Subcutaneous abdominal adipose tissue (tissue), 5 donors: Measurements from ENCODE around the gene FAT3.
A peak's percentile ranks its signal among the peaks of the same experiment; 100 is the strongest.

Source experiments
- H3K27ac ChIP-seq: one replicate; pipeline ENCODE4 v1.7.0; 2013; ENCODE audit warnings: low read depth, mild to moderate bottlenecking, inconsistent platforms, low read length, moderate library complexity
- H3K27me3 ChIP-seq, 5 donors: one replicate each; pipeline ENCODE4 v1.7.0; 2013; ENCODE audit warnings: low read length in 5 of 5, inconsistent platforms in 1 of 5; ENCODE audit not compliant: control insufficient read depth in 5 of 5, insufficient read depth in 4 of 5
- H3K36me3 ChIP-seq, 5 donors: one replicate each; pipeline ENCODE4 v1.7.0; 2013; ENCODE audit warnings: low read length in 5 of 5; ENCODE audit not compliant: control insufficient read depth in 5 of 5, insufficient read depth in 5 of 5
- H3K4me1 ChIP-seq, 5 donors: one replicate each; pipeline ENCODE4 v1.7.0; 2013; ENCODE audit warnings: low read length in 5 of 5, mild to moderate bottlenecking in 3 of 5, moderate library complexity in 1 of 5; ENCODE audit not compliant: control insufficient read depth in 5 of 5, insufficient read depth in 5 of 5
- H3K4me3 ChIP-seq, 5 donors: one replicate each; pipeline ENCODE4 v1.7.0; 2013; ENCODE audit warnings: low read length in 5 of 5, low read depth in 1 of 5
- H3K9ac ChIP-seq, 5 donors: one replicate each; pipeline ENCODE4 v1.7.0; 2013; ENCODE audit warnings: low read length in 5 of 5, mild to moderate bottlenecking in 4 of 5, moderate library complexity in 3 of 5
- H3K9me3 ChIP-seq, 5 donors: one replicate each; pipeline ENCODE4 v1.7.0; 2013; ENCODE audit warnings: low read length in 5 of 5; ENCODE audit not compliant: control insufficient read depth in 5 of 5
- donor health status: healthy.
- donor health status: healthy.
- donor health status: healthy.
- donor health status: healthy.
- donor health status: healthy.

The FAT3 gene

DNA sequence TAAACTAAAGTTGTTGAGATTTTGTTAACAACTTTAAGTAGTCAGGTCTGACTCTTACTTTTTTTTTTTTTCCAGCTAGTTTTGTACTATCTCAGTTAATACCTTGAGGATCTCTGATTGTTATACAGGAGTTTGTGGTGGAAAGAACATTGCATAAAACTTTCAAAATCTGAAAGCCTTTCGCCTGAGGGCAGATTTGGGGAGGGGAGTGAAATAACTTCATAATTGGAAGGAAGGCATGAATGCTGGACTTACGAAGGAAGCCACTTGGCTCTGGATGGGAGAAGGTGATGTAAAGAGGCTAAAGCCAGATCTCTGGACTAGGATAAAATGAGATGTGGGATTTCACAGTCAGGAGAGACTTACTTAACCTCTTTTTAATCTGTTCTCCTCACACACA, 18.2 kb upstream of the FAT3 start:
- Histone ChIP-seq H3K9me3 (no peaks in the 10 kb centered on the region), H3K27ac (no peak overlapping the region), H3K36me3 (no peaks in the 10 kb centered on the region), H3K4me3 (no peak overlapping the region), H3K9ac (no peak overlapping the region), H3K27me3 (peaks cover 0 to 6% (median 0%) of the 10 kb centered on the region in 5 donors), H3K4me1 (peaks cover 0 to 8% (median 6%) of the 10 kb centered on the region in 5 donors)

DNA sequence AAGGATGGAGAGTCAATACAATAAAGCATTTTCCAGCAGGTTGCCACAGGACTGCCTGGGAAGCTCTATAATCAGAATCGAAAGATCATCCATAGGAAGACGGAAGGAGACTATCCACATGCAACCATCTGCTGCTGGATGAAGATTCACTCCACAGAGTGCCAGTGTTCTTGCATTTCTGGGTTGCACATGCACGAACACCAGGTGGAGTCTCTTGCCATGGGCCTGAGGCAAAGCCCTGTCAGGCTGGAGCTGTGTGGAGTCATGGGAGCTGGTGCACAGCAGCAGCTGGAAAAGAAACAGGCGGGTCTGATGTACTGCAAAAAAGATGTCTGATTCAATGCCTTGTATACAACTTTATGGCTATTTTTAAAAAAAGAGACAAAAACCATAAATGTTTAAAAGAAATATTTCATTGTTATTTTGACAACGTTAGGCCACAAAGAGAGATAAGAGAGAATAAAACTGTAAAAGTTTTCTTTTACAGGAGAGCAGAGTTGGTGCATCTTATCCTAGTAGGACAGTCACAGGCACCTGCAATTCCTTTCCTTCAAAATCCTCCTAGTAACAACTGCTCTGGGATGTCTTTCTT, 12.9 kb upstream of the FAT3 start:
- no peaks in the 10 kb centered on the region for H3K36me3 ChIP-seq
- H3K4me1 ChIP-seq: no peaks in the 10 kb centered on the region
- H3K9ac ChIP-seq: no peak overlapping the region
- H3K9me3 ChIP-seq: no peaks in the 10 kb centered on the region
- H3K27ac ChIP-seq: no peak overlapping the region
- no peak overlapping the region for H3K4me3 ChIP-seq
- H3K27me3 ChIP-seq: peaks cover 0 to 6% (median 0%) of the 10 kb centered on the region in 5 donors

DNA sequence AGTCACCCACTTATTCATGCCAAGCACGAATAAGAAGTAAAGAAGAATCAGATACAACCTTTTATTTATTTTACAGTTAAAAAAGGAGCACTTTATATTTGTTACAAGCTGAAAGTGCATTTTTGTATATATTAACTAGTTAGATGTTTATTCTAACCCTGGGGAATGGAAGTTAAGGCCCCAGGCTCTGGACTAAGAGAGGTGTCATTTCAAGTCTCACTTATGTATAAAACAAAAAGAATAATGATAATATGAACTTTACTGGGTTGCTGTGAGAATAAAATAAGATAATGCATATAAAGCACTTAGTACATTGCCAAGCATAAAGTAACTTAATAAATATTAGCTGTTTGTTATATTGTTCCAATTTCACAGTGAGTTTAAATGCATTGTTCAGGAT, 12.1 kb upstream of the FAT3 start:
- no peak overlapping the region for H3K27ac ChIP-seq
- no peak overlapping the region for H3K4me3 ChIP-seq
- H3K9ac ChIP-seq: no peak overlapping the region
- H3K27me3 ChIP-seq: peaks cover 0 to 9% (median 3%) of the 10 kb centered on the region in 5 donors
- H3K9me3 ChIP-seq: no peaks in the 10 kb centered on the region
- no peaks in the 10 kb centered on the region for H3K4me1 ChIP-seq
- no peaks in the 10 kb centered on the region for H3K36me3 ChIP-seq

DNA sequence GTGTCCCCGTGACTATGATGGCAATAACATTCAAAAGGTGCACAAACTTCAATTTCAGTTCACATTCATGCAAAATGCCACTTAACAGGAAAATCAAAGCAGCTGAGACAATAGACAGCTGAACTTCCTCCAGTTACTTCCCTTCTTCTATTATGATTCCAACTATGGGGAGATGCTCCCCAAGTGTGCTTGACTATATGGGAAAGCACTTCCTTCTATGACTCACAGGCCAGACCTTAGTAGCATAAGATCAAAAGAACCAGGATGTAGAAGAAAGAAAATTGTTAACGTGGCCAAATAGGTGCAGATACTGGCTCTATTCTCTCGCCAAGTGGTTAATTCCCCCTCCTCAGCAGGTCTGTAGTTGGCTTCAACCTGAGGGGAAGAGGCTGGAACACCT, 7.8 kb upstream of the FAT3 start:
- Histone ChIP-seq H3K9ac (no peak overlapping the region), H3K27me3 (peaks cover 3 to 14% (median 4%) of the 10 kb centered on the region in 5 donors), H3K4me1 (no peaks in the 10 kb centered on the region), H3K4me3 (no peak overlapping the region), H3K36me3 (no peaks in the 10 kb centered on the region), H3K27ac (no peak overlapping the region), H3K9me3 (peaks cover 0 to 7% (median 0%) of the 10 kb centered on the region in 5 donors)

DNA sequence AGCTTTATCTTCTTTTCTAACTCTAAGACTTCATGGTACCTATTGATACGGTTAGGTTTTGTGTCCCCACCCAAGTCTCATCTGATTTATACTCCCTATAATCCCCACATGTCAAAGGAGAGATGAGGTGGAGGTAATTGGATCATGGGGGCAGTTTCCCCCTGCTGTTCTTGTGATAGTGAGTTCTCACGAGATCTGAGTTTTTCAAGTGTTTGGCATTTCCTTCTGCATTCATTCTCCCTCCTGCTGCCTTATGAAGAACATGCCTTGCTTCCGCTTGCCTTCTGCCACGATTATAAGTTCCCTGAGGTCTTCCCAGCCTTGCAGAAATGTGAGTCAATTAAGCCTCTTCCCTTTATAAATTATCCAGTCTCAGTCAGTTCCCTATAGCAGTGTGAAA, 5.1 kb upstream of the FAT3 start:
- H3K4me3 ChIP-seq: no peak overlapping the region
- peaks cover 3 to 38% (median 19%) of the 10 kb centered on the region in 5 donors for H3K27me3 ChIP-seq
- H3K36me3 ChIP-seq: no peaks in the 10 kb centered on the region
- H3K9me3 ChIP-seq: peaks cover 0 to 7% (median 0%) of the 10 kb centered on the region in 5 donors
- H3K9ac ChIP-seq: no peak overlapping the region
- H3K4me1 ChIP-seq: peaks cover 0 to 6% (median 4%) of the 10 kb centered on the region in 5 donors
- no peak overlapping the region for H3K27ac ChIP-seq

DNA sequence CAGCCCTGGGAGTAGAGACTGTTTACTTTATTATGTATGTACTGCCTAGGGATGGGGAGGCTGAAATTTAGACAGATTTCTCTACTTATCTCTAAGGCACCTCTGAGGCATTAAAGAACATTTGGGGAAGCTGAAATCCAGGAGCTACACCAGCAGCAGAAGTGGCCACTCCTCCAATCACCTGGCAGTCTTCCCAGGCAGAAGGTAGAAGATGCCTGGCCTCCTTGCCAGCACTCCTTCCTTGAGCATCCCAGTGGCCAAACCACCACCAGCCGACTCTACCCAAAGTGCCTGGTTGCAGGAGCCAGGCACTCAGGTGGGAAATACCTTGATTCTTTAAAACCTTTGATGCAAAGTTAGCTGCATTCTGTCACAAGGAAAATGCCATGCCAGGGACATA, 1.9 kb upstream of the FAT3 start:
- H3K4me1 ChIP-seq: peaks cover 0 to 25% (median 16%) of the 10 kb centered on the region in 5 donors
- no peak overlapping the region for H3K4me3 ChIP-seq
- peaks cover 0 to 7% (median 0%) of the 10 kb centered on the region in 5 donors for H3K9me3 ChIP-seq
- peaks cover 17 to 64% (median 36%) of the 10 kb centered on the region in 5 donors for H3K27me3 ChIP-seq
- H3K36me3 ChIP-seq: no peaks in the 10 kb centered on the region
- H3K9ac ChIP-seq: no peak overlapping the region
- no peak overlapping the region for H3K27ac ChIP-seq

DNA sequence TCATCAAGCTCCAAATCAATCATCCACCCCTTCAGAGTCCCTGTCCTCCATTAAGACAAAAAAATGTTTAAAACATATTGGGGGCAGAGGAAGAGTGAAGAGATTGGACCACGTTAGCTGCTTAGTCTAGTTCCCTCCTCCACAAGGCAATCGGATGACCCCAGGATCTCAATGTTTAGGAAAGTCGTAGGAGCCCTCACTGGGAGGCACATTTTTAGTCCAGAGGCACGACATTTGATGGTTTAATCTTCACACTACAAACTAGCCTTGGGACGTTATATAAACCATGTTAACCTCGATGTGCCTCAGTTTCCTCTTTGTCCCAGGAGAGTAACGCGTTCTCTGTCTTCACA, 588 bp upstream of the FAT3 start:
- peak overlapping the region in 2 of 5 donors; percentile 13 to 30 for H3K4me3 ChIP-seq
- H3K9me3 ChIP-seq: peaks cover 0 to 7% (median 0%) of the 10 kb centered on the region in 5 donors
- H3K9ac ChIP-seq: no peak overlapping the region
- H3K27me3 ChIP-seq: peaks cover 17 to 67% (median 44%) of the 10 kb centered on the region in 5 donors
- H3K4me1 ChIP-seq: peaks cover 0 to 25% (median 16%) of the 10 kb centered on the region in 5 donors
- H3K27ac ChIP-seq: no peak overlapping the region
- no peaks in the 10 kb centered on the region for H3K36me3 ChIP-seq

DNA sequence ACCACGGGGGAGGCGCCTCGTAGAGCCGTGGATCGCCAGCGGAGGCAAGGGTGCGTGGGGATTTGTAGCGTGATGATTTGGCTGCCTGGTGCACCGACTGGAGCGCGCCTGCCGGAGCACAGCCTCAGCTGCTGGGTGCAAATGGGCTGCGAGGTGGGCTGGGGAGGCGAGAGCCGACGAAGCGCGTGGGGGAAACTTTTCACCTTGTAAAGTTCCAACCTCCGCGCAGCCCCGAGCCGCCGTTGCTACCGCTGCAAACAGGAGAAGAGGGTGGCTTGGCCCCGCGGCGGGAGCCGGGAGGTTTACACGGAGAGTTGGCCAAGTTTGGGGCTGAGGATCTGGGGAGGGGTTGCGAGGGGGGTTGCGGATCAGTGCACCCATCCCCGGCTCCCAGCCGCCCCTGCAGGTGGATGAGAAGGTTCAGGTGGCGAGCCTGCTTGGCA, 528 bp downstream of the FAT3 start:
- Histone ChIP-seq H3K9ac (no peak overlapping the region), H3K27me3 (peaks cover 17 to 67% (median 44%) of the 10 kb centered on the region in 5 donors), H3K27ac (no peak overlapping the region)

DNA sequence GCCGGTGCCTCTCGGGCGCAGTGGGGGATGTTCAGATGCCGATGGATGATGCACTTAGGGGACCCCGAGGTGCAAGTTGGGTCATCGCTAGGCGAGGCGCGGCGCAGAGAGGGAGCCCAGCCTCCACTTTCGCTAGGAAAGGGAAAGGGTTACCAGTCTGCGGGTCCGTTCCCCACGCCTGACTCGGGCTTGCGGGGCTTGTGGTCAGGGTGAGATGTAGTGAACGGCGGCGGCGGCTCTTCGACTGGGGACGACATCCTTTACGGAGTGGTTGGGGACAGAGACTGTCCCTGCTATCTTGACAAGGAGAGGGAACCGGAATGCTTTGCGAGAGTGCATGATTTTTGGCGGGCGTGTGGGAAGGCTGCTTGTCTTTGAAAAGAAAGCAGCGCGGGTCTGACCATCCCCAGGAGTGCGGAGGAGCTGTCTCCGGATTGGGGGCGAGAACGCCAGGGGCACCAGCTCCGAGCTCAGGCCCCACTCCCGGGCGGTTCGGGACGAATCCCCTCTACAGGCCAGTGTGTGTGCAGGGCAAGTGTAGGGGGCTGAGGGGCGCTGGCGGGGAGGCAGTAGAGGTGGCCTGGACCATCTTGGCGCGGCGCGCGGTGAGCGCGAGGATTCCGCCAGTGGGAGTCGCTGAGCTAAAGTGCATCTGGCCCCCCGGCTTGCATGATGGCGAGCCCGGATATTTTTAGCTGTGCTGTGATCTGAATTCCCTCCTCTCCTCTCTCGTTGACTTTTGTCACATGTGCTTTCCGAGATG, 1.1 kb downstream of the FAT3 start:
- peaks cover 0 to 5% (median 0%) of the 10 kb centered on the region in 5 donors for H3K9me3 ChIP-seq
- H3K36me3 ChIP-seq: no peaks in the 10 kb centered on the region
- peaks cover 0 to 25% (median 16%) of the 10 kb centered on the region in 5 donors for H3K4me1 ChIP-seq
- H3K27ac ChIP-seq: no peak overlapping the region
- no peak overlapping the region for H3K9ac ChIP-seq
- peak overlapping the region in 2 of 5 donors; percentile 29 to 37 for H3K4me3 ChIP-seq
- H3K27me3 ChIP-seq: peaks cover 19 to 62% (median 44%) of the 10 kb centered on the region in 5 donors

More for the DNA sequence above, 528 bp downstream of the FAT3 start:
- Histone ChIP-seq H3K36me3 (no peaks in the 10 kb centered on the region), H3K9me3 (peaks cover 0 to 7% (median 0%) of the 10 kb centered on the region in 5 donors), H3K4me1 (peaks cover 0 to 25% (median 16%) of the 10 kb centered on the region in 5 donors), H3K4me3 (peak overlapping the region in 4 of 5 donors; percentile 11 to 49 (median 33))
